HCT116 (cell line): ENCODE measurements around the gene CTTNBP2NL. TPM values are rescaled to one million over a fixed set of nuclear protein-coding genes. Genes with fewer than 3 reads are reported as not detected.

ENCODE experiments used
- ATAC-seq: fragments of 200-7000 bp; cut with Tn5 transposase; 2 replicates; pipeline ENCODE4 v1.9.1; 2020; ENCODE audit warnings: mild to moderate bottlenecking, moderate library complexity
- BruUV-seq: library from RNA; stranded (reverse); fragments of 400-500 nt; replicated peaks from 2 replicates; lab custom pipeline; 2021; lab: Mats Ljungman, UMichigan
- CTCF ChIA-PET: fragments of 300-600 bp; sonication (Branson Sonifier 250); formaldehyde crosslinking; loops from one replicate; lab custom pipeline; 2021; ENCODE audit warnings: antibody characterized with exemption; lab: Charles Lee
- POLR2A ChIA-PET: fragments of 300-600, 350-600 bp; sonication (Branson Sonifier 250); formaldehyde crosslinking; loops from one replicate; lab custom pipeline; 2021; ENCODE audit warnings: antibody characterized with exemption; lab: Charles Lee
- RAD21 ChIA-PET, 2 experiments: fragments of 300-600 bp; sonication (Branson Sonifier 250); formaldehyde crosslinking; loops; one replicate each; lab custom pipeline; 2023; ENCODE audit warnings: low total read pairs in 2 of 2; ENCODE audit not compliant: uncharacterized antibody in 2 of 2, unreplicated experiment in 2 of 2, low non-redundant PET in 1 of 2; lab: Charles Lee
- DNase-seq: peaks from one replicate; pipeline ENCODE4 v3.0.0-alpha.2; 2010; ENCODE audit warnings: low read depth, low spot score
- H2AFZ ChIP-seq: fragments of 200-600 bp; shearing (Covaris generic), sonication (generic); 2 replicates; pipeline ENCODE4 v1.6.1; 2017; ENCODE audit warnings: low read depth, mixed run types, mixed read lengths, antibody characterized with exemption, low read length; ENCODE audit not compliant: poor library complexity, severe bottlenecking
- H3K27ac ChIP-seq: 2 replicates; pipeline ENCODE4 v1.5.1; 2012; ENCODE audit warnings: low read depth, low read length
- H3K27me3 ChIP-seq: fragments of 200-600 bp; sonication (generic); 2 replicates; pipeline ENCODE4 v1.6.1; 2016; ENCODE audit warnings: mixed run types, low read length, mixed read lengths; ENCODE audit not compliant: insufficient read depth
- H3K36me3 ChIP-seq, 2 experiments: fragments of 200-500 bp in 1 of 2; fragments of 200-600 bp in 1 of 2; sonication (Bioruptor generic) in 1 of 2; sonication (generic) in 1 of 2; 2 replicates each; pipeline versions ENCODE4 v1.5.1 to v1.6.1; 2014 to 2016; ENCODE audit warnings: low read length in 2 of 2, inconsistent platforms in 1 of 2, mixed read lengths in 1 of 2, mixed run types in 1 of 2; ENCODE audit not compliant: insufficient read depth in 2 of 2, control insufficient read depth in 1 of 2
- H3K4me1 ChIP-seq, 2 experiments: fragments of 200-600 bp in 1 of 2; sonication (generic) in 1 of 2; 2 replicates each; pipeline versions ENCODE4 v1.5.1 to v1.6.1; 2012 to 2017; ENCODE audit warnings: low read length in 2 of 2, inconsistent platforms in 1 of 2, mild to moderate bottlenecking in 1 of 2, mixed read lengths in 1 of 2, mixed run types in 1 of 2, moderate library complexity in 1 of 2; ENCODE audit not compliant: insufficient read depth in 2 of 2, control insufficient read depth in 1 of 2
- H3K4me2 ChIP-seq: fragments of 200-600 bp; sonication (generic); 2 replicates; pipeline ENCODE4 v1.6.1; 2017; ENCODE audit warnings: mixed run types, low read length, mixed read lengths
- H3K4me3 ChIP-seq, 2 experiments: fragments of 200-600 bp in 1 of 2; sonication (generic) in 1 of 2; replicated peaks in 1 of 2; 2 replicates each; pipeline ENCODE4 v1.5.1; 2011 to 2016; ENCODE audit warnings: low read length in 2 of 2, control low read depth in 1 of 2, low read depth in 1 of 2, mild to moderate bottlenecking in 1 of 2, mixed read lengths in 1 of 2, mixed run types in 1 of 2
- H3K79me2 ChIP-seq: fragments of 200-600 bp; sonication (generic); 2 replicates; pipeline ENCODE4 v1.6.1; 2017; ENCODE audit warnings: mild to moderate bottlenecking, mixed run types, low read length, moderate library complexity, mixed read lengths; ENCODE audit not compliant: insufficient read depth
- H3K9ac ChIP-seq: fragments of 200-600 bp; sonication (generic); 2 replicates; pipeline ENCODE4 v1.6.1; 2016; ENCODE audit warnings: low read length, mixed read lengths
- H3K9me2 ChIP-seq: fragments of 200-600 bp; sonication (generic), shearing (Covaris generic); 2 replicates; pipeline ENCODE4 v1.6.1; 2017; ENCODE audit warnings: mixed run types, mild to moderate bottlenecking, moderate library complexity; ENCODE audit not compliant: insufficient read depth
- H3K9me3 ChIP-seq, 2 experiments: fragments of 200-500 bp in 1 of 2; fragments of 200-600 bp in 1 of 2; sonication (Bioruptor generic) in 1 of 2; sonication (generic) in 1 of 2; 2 replicates each; pipeline ENCODE4 v1.6.1; 2014 to 2017; ENCODE audit warnings: low read length in 2 of 2, mixed read lengths in 2 of 2, inconsistent platforms in 1 of 2, low read depth in 1 of 2, mild to moderate bottlenecking in 1 of 2, mixed run types in 1 of 2, moderate library complexity in 1 of 2; ENCODE audit not compliant: control insufficient read depth in 1 of 2, insufficient read depth in 1 of 2
- H4K20me1 ChIP-seq: fragments of 200-600 bp; sonication (generic), shearing (Covaris generic); 2 replicates; pipeline ENCODE4 v1.6.1; 2017; ENCODE audit warnings: mixed run types, mild to moderate bottlenecking, moderate library complexity; ENCODE audit not compliant: insufficient read depth
- FOSL1 ChIP-seq: IDR thresholded peaks from 2 replicates; pipeline ENCODE4 v1.6.1; 2012; ENCODE audit warnings: low read depth
- JUND ChIP-seq: IDR thresholded peaks from 2 replicates; pipeline ENCODE4 v1.6.1; 2012
- MAX ChIP-seq: IDR thresholded peaks from 2 replicates; pipeline ENCODE4 v1.6.1; 2012
- REST ChIP-seq: IDR thresholded peaks from 2 replicates; pipeline ENCODE4 v1.6.1; 2012; ENCODE audit warnings: low read depth
- SIN3A ChIP-seq: IDR thresholded peaks from 2 replicates; pipeline ENCODE4 v1.6.1; 2012; ENCODE audit warnings: low read depth
- ZFX ChIP-seq: fragments of 450-650 bp; IDR thresholded peaks from 2 replicates; pipeline ENCODE4 v1.6.1; 2017
- intact Hi-C: fragments of 100-400 bp; cut with micrococcal nuclease; formaldehyde crosslinking; loops from 2 replicates; pipeline ENCODE4 v1.10.0; 2022
- total RNA-seq: library from RNA; stranded (reverse); gene quantifications from one replicate; pipeline ENCODE4 v1.2.1, GENCODE V29; 2021; ENCODE audit not compliant: unreplicated experiment

The CTTNBP2NL gene
- total RNA-seq, 1 experiment from 2014 or later, result 18.0 TPM

GRCh38 chr1:112508278-112509004 lies 112.4 kb downstream of the CTTNBP2NL start, which contains the start of gene WNT2B:
TSS of gene WNT2B (plus strand) at chr1:112508965. CDS start at chr1:112509263, 298 bp downstream.
- ATAC-seq (peak; percentile 86), DNase-seq (no peak)
- RAD21 ChIA-PET, result no interaction called here
- H3K9me2 ChIP-seq, result no peaks in the 10 kb centered on the region
- no peaks in the 10 kb centered on the region for H4K20me1 ChIP-seq
- no peaks in the 10 kb centered on the region for H3K79me2 ChIP-seq
- H3K27ac ChIP-seq, result peak within 1 kb of the TSS; percentile 3; the same call in 1 of the 2 replicates
- no TSS peak for BruUV-seq
- no peaks in the 10 kb centered on the region for H3K27me3 ChIP-seq
- H3K4me2 ChIP-seq, result peak within 1 kb of the TSS; percentile 100
- no peaks in the 10 kb centered on the region for H3K36me3 ChIP-seq
- H3K4me3 ChIP-seq, result peak within 1 kb of the TSS; percentile 52 to 63
- peak within 1 kb of the TSS; percentile 44 for H3K9ac ChIP-seq
- no peaks in the 10 kb centered on the region for H3K9me3 ChIP-seq
- H3K4me1 ChIP-seq, result peaks cover 9 to 17% of the 10 kb centered on the region in 2 experiments; a peak in 3 of 4 replicates
- POLR2A ChIA-PET, result no interaction called here
- TF ChIP-seq SIN3A (no peak), MAX (peak; percentile 53; the same call in 1 of the 2 replicates), JUND (no peak), ZFX (0 out of 2 replicates have a peak, but pooled peaks have one; percentile 27), FOSL1 (peak; percentile 54)
- CTCF ChIA-PET, result no interaction called here
- peak within 1 kb of the TSS; percentile 77 for H2AFZ ChIP-seq
- intact Hi-C loops, result loop anchor here (10.0 kb wide), 1 partner anchor 106 kb away; the partner anchor contains the start of genes CAPZA1 and ST7L

GRCh38 chr1:112509005-112509659 lies 113.1 kb downstream of the CTTNBP2NL start:
- no TSS peak for BruUV-seq
- Histone ChIP-seq H4K20me1 (no peaks in the 10 kb centered on the region), H3K79me2 (no peaks in the 10 kb centered on the region), H3K36me3 (no peaks in the 10 kb centered on the region), H2AFZ (no peak overlapping the region), H3K4me1 (peaks cover 9 to 17% of the 10 kb centered on the region in 2 experiments; a peak in 3 of 4 replicates), H3K9me3 (no peaks in the 10 kb centered on the region), H3K9ac (no peak overlapping the region), H3K4me3 (peak overlapping the region; percentile 7 to 63; a peak in 2 of 4 replicates), H3K4me2 (peak overlapping the region; percentile 100), H3K27ac (peak overlapping the region; percentile 3; the same call in 1 of the 2 replicates), H3K9me2 (no peaks in the 10 kb centered on the region), H3K27me3 (no peaks in the 10 kb centered on the region)
- TF ChIP-seq REST, result no peak
- ChIA-PET POLR2A (no interaction called here), CTCF (no interaction called here), RAD21 (no interaction called here)
- ATAC-seq (no peak), DNase-seq (no peak)
- intact Hi-C loops, result loop anchor here (10.0 kb wide), 1 partner anchor 106 kb away; the partner anchor contains the start of genes CAPZA1 and ST7L
